ENCODE data around the gene TAF13. TPM values are rescaled to one million over a fixed set of nuclear protein-coding genes. Genes with fewer than 3 reads are reported as not detected.

Gene TAF13
- total RNA-seq, 1 experiment from 2014 or later = 27.3 TPM

GRCh38 chr1:109112056-109112651 lies 36.4 kb upstream of the TAF13 start:
- H3K9ac ChIP-seq (ENCODE audit: low read length) = no peak overlapping the region
- no peak overlapping the region for H3K4me3 ChIP-seq (replicated peaks in 1 of 2; ENCODE audit: low read depth in 1 of 2, low read length in 2 of 2)
- no peaks in the 10 kb centered on the region for H3K36me3 ChIP-seq (ENCODE audit: control insufficient read depth in 1 of 2, insufficient read depth in 2 of 2, low read length in 2 of 2)
- TF ChIP-seq FOSL1 (IDR thresholded peaks at IDR 0.05; ENCODE audit: low read depth) = no peak
- TF ChIP-seq SP1 (IDR thresholded peaks at IDR 0.05; ENCODE audit: low read depth) = no peak
- TF ChIP-seq YY1 (IDR thresholded peaks at IDR 0.05; ENCODE audit: extremely low read depth, insufficient replicate concordance, low read depth, low read length) = no peak
- no peak for TF ChIP-seq EGR1 (IDR thresholded peaks at IDR 0.05; ENCODE audit: low read depth)
- TF ChIP-seq TCF7L2 (IDR thresholded peaks at IDR 0.05; ENCODE audit: borderline replicate concordance, extremely low read depth, insufficient read depth, insufficient read length) = no peak
- TF ChIP-seq CTCF (IDR thresholded peaks at IDR 0.05 in 2 of 3, conservative IDR thresholded peaks at IDR 0.05 in 1 of 3; ENCODE audit: borderline replicate concordance in 1 of 3, insufficient read depth in 1 of 3, low read depth in 2 of 3, low read length in 2 of 3) = peak; percentile 43 to 61 (median 57); a peak in 5 of 6 replicates
- no peak for TF ChIP-seq CBX3 (IDR thresholded peaks at IDR 0.05; ENCODE audit: low read depth)
- TF ChIP-seq EZH2phosphoT487 (IDR thresholded peaks at IDR 0.05; ENCODE audit: borderline replicate concordance) = no peak
- TF ChIP-seq POLR2A (IDR thresholded peaks at IDR 0.05; ENCODE audit: borderline replicate concordance, extremely low read depth, insufficient read depth, insufficient read length) = no peak
- no peak for TF ChIP-seq ATF3 (IDR thresholded peaks at IDR 0.05)
- no peak for TF ChIP-seq ZNF274 (IDR thresholded peaks at IDR 0.05; ENCODE audit: low read depth, low read length)
- TF ChIP-seq RAD21 (IDR thresholded peaks at IDR 0.05; ENCODE audit: low read depth) = peak; percentile 80
- TF ChIP-seq ELF1 (IDR thresholded peaks at IDR 0.05; ENCODE audit: borderline replicate concordance, low read depth) = no peak
- no peak for TF ChIP-seq CEBPB (IDR thresholded peaks at IDR 0.05; ENCODE audit: low read depth)
- TF ChIP-seq SRF (IDR thresholded peaks at IDR 0.05; ENCODE audit: low read depth) = peak; percentile 53; the same call in 1 of the 2 replicates
- no peak for TF ChIP-seq EZH2 (IDR thresholded peaks at IDR 0.05)
- no peak for TF ChIP-seq ZFX (IDR thresholded peaks at IDR 0.05)
- CTCF ChIA-PET = interaction anchor here (0.7 to 2.7 kb wide), 21 partner anchors 9 to 1330 kb away, joined by 3 to 18 read pairs (median 4); partner anchors contain the start of genes EEIG2, PRPF38B and TMEM167B
- peak overlapping the region; percentile 50 for H3K4me2 ChIP-seq (ENCODE audit: low read length)
- peak; percentile 74 for ATAC-seq
- H3K27me3 ChIP-seq (ENCODE audit: insufficient read depth, low read length) = no peaks in the 10 kb centered on the region
- no peaks in the 10 kb centered on the region for H3K79me2 ChIP-seq (ENCODE audit: insufficient read depth, low read length)
- H4K20me1 ChIP-seq (ENCODE audit: insufficient read depth) = no peaks in the 10 kb centered on the region
- peaks cover 3 to 16% of the 10 kb centered on the region in 2 experiments; a peak in 3 of 4 replicates for H3K4me1 ChIP-seq (ENCODE audit: control insufficient read depth in 1 of 2, insufficient read depth in 2 of 2, low read length in 2 of 2)
- no peaks in the 10 kb centered on the region for H3K9me2 ChIP-seq (ENCODE audit: insufficient read depth)
- H3K27ac ChIP-seq (ENCODE audit: low read depth, low read length) = no peak overlapping the region
- no peak for DNase-seq (ENCODE audit: low read depth, low spot score)
- intact Hi-C loops (cut with micrococcal nuclease) = loop anchor here (1.0 to 5.0 kb wide), 3 partner anchors 150 to 600 kb away; partner anchors contain the start of gene CLCC1
- H2AFZ ChIP-seq (ENCODE audit: low read depth, low read length, poor library complexity, severe bottlenecking) = peak overlapping the region; percentile 97
- RAD21 ChIA-PET (ENCODE audit: low non-redundant PET in 1 of 2, low total read pairs in 2 of 2, uncharacterized antibody in 2 of 2, unreplicated experiment in 2 of 2) = no interaction called here
- no TSS peak for BruUV-seq (replicated peaks)
- POLR2A ChIA-PET = interaction anchor here (1.0 to 3.1 kb wide), 3 partner anchors 9 to 70 kb away, joined by 3 to 21 read pairs (median 4); partner anchors contain the start of gene WDR47
- H3K9me3 ChIP-seq (ENCODE audit: control insufficient read depth in 1 of 2, insufficient read depth in 1 of 2, low read depth in 1 of 2, low read length in 2 of 2) = no peaks in the 10 kb centered on the region
